HG02610 (cell line): ENCODE results near the gene ANKRD55.
"Not testable (repeated sequence)": the region's sequence is repeated elsewhere in the genome, so short reads cannot be mapped to it uniquely, and the experiment has no call there.

Experiments used
- ATAC-seq: cut with Tn5 transposase; IDR thresholded peaks from one replicate; pipeline ENCODE4 v1.9.1; 2021; ENCODE audit warnings: mild to moderate bottlenecking, moderate library complexity; ENCODE audit not compliant: unreplicated experiment

The ANKRD55 gene

DNA sequence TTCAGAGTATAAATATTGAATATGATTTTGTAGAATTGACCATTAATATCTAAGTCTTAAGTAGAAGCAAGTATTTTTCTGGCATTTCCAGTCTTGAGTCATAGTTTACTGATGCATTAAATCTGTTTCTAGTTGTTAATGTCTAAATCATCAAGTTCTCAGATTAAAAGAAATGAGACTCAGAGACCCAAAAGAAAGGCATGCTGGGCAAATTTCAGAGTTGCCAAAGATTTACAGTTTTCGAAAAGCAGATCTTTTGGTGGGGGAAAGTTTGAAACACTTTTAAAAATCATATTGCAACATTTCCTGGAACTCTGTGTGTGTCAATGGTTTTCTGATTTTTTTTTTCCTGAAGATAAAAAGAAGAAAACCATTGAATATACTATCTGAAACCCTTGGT lies 60.9 kb downstream of the ANKRD55 start:
- ATAC-seq, result no peak

DNA sequence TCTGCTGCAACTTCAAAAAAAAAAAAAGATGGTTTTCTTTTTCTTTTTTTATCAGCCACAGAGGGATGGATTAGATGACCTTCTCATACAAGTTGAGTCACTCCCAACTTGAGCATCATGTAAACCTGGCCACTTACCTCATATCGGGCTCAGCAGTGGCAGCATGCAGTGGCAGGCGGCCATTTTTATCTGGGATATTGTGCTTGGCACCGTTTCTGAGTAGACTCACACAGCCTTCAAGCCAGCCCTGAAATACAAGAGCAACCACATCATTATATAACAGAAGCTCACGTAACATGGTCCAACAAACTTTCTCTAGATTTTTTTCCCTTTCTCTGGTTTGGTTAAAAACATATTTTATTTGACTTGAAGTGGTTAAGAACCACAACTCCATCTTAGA lies 62.6 kb downstream of the ANKRD55 start:
- ATAC-seq, result no peak

DNA sequence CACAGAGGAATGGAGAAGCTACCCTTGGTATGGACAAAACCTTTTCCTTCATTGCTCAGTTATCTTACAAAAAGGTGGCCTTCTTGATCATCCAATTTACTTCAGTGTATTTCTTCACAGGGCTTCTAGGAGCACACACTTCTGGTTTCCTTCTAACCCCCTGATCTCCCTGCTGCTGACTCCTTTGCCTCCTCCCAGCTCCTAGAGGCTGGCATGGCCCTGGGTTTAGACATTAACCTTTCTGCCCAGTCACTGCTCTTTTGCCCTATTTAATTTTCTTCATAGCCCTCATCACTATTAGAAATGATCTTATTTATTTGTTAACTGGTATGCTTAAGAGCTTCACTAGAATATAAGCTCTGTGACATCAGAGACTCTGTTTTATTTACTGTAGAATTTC lies 63.2 kb downstream of the ANKRD55 start:
- ATAC-seq, result no peak

DNA sequence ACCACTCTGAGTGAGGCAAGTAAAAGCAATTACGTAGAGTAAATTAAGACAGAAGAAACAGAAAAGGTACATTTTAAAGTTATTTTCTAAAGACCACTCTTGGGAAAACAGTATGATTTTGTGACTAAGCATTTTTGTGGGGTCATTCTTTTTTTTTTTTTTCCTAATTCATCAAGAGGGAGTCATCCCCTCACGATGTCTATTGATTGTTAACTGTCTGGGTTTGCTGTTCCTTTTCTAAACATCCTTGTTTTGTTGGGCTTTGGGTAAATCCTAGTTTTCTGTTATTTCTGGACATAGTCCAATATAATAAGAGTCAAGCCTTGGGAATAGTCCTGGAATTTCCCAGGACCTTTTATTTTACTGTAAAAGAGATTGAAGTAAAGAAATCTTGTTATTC lies 63.8 kb downstream of the ANKRD55 start:
- ATAC-seq, result no peak

DNA sequence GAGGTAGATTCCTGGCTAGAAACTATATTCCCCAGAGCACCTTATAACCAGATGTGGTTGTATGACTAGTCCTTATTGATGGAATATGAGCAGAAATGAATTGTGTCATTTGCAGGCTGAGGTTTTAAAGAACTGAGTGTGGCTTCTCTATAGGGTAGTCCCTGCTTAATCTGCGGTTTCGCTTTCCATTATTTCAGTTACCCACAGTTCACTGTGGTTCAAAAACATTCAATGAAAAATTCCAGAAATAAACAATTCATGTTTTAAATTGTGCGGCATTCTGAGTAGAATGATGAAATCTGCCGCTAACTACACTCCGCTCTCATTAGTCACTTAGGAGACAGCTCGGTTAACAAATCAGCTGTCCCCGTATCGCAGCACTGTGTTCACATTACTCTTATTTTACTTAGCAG lies 65.1 kb downstream of the ANKRD55 start:
- no peak for ATAC-seq

DNA sequence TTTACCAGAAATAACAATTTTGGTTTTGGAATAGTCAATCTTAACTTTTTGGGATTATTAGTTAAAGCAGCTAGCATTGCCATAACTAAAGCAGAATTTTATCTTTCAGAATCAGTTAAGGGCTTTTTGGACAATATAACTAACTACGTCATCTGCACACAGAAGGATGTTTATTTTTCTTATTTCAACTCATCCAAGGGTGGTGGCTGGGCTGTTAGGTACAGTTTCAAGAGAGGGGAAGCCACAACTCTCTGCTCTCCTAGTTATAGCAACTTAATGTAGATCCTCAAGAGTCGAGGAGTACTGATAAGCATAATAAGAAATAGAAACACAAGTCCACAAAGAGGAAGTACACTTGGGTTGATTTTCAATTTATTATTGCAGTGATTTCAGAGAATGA lies 65.6 kb downstream of the ANKRD55 start:
- ATAC-seq, result no peak

DNA sequence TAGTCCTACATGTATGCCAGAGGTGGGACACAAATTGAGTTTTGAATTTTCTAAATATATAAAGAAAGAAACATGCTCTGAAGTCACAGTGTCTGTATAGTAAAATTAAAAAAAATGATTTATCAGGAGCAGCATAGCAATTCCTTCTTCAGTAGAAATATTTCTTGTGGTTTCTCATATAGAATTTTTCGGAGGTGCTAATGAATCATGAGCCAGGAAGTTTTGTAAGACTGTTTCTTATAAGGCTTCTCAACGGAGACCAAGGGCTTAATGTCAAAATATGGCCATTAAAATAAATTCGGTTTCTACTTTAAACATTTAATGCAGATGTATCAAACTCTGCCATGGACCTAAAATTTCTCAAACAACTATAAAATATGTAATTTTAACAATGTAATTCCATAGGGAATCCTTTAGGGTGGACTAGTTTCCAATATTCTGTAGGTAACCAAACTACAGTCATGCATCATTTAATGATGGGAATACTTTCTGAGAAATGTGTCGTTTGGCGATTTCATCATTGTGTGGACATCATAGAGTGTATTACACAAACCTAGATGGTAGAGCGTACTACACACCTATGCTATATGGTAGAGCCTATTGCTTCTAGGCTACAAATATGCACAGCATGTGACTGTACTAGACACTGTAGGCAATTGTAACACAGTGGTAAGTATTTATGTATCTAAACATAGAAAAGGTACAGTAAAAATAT lies 66.3 kb downstream of the ANKRD55 start:
- ATAC-seq, result no peak

DNA sequence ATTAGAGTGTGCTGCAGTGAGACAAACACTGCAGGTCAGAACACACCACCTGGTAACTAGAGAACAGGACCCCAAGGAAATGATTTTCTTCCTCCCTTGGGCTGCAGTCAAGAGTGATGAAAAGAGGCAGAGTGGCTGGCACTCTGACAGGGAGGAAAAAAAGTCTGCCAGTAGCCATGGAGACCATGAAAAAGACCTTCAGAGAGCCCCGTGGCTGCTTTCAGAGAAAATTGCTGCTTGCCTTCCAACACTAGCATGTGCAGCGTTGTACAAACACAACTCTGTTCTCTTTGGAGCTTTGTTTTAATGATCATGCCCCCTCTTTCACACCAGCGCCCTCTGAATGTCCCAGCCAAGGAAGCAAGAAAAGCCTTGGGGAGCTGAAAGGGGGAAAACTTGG lies 68.8 kb downstream of the ANKRD55 start:
- no peak for ATAC-seq

DNA sequence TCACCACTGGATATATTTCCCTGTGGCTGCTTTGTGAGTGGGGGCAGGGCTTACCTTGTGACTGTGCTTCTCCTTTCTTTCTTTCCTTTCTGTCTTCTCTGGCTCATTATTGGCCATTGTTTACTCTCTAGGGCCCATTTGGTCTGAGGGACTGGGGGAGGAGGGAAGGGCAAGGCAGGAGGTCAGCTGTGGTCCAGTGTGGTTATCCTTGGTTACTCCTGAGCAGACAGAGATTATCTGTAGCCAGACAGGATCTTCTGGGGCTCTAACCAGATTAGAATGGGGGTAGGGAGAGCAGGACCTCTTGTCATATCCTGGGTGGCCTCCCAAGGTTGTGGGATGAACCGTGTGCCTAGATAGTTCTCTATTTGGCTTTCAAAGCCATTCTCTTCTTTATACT lies 71.2 kb downstream of the ANKRD55 start:
- no peak for ATAC-seq

DNA sequence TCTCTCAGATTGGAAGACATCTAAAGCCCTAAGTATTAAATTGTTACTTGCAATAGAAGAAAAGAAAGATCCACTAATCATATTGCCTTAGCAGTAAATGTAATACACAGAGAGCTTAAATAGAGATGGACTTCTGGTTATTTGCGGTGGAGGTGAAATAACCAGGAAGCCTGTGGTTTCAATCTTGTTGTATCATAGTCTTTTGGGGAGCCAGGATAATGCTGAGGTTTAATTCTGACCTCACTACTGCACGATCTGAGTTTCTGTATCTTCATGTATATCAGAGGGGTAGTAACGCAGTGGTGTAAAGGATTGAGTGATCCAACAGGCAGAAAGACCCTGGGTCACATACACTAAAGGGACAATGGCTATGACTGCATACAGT lies 71.7 kb downstream of the ANKRD55 start:
- no peak for ATAC-seq

DNA sequence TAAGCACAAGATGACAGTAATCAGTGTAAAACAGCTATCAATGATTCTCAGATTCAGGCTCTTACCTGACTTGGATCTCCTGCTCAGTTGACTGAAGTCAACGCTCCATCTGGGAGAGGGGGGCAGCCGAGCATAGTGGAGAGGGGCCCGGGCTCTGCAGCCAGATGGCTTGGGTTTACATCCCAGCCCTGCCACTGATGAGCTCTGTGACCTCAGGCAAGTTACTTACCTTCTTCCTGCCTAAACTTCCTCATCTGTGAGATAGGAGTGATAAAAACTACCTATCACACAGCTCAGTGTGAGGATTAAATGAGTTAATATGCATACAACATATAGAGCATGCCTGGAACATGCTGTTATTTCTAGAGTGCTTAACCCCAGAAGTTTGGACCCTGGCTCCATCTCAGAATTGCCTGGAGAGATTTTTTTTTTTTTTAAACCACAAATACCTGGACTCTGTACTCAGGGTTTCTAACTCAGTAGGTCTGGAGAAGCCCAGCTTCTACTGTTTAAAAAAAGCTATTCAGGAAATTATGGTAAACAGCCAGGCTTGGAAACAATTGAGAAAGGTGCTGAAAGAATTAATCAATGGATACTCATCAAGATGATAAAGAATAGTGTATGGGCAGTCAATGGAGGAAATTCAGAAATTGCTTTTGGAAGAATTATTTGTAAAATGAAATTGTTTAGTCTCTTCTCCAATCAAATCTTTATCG lies 72.2 kb downstream of the ANKRD55 start:
- no peak for ATAC-seq

DNA sequence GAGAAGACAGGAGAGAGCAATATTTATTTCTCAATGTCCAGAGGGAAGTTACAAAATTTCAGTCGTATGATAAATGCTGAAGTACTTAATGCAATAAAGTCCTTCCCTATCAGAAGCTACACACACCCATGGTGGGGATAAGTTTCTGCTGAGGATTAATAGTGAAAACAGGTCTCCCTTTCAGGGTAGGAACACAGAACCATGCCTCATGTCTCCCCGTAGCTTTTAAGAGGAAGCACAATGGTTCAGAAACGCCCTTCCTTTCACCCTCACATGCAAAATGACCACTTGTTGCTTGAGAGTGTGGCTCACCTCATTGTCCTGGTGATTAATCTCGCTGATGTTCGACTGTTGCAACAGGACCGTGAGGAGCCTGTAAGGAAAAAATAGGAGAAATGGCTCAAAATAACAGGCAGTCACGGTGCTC lies 73.6 kb downstream of the ANKRD55 start:
- no peak for ATAC-seq

DNA sequence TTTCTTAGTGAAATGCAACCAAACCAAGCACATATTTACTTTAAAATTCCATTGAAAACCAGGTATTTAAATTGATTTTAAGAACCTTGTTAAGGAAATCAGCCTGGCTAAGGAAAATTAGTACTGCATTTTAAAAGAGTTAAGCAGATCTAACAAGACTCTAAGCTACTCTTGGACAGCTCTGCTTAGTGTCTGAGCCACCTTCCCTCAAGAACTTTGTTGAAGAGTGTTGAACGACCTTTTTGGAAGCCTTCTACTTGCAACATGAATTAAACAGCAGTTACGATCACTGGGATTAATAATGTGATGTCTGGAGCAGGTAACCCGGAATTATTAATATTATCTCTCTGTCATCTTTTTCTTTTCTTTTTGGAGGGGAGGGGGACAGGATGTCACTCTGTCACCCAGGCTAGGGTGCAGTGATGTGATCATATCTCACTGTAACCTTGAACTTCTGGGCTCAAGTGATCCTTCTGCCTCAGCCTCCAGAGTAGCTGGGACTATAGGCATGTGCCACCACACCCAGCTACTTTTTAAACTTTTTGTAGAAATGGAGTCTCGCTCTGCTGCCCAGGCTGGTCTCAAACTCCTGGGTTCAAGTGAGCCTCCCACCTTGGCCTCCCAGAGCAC lies 74.7 kb downstream of the ANKRD55 start:
- ATAC-seq, result no peak

DNA sequence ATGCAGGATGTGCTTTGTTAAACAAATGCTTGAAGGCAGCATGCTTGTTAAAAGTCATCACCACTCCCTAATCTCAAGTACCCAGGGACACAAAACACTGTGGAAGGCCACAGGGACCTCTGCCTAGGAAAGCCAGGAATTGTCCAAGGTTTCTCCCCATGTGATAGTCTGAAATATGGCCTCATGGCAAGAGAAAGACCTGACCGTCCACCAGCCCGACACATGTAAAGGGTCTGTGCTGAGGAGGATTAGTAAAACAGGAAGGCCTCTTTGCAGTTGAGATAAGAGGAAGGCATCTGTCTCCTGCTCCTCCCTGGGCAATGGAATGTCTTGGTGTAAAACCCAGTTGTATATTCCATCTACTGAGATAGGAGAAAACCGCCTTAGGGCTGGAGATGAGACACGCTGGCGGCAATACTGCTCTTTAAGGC lies 75.9 kb downstream of the ANKRD55 start:
- ATAC-seq, result not testable (repeated sequence)

DNA sequence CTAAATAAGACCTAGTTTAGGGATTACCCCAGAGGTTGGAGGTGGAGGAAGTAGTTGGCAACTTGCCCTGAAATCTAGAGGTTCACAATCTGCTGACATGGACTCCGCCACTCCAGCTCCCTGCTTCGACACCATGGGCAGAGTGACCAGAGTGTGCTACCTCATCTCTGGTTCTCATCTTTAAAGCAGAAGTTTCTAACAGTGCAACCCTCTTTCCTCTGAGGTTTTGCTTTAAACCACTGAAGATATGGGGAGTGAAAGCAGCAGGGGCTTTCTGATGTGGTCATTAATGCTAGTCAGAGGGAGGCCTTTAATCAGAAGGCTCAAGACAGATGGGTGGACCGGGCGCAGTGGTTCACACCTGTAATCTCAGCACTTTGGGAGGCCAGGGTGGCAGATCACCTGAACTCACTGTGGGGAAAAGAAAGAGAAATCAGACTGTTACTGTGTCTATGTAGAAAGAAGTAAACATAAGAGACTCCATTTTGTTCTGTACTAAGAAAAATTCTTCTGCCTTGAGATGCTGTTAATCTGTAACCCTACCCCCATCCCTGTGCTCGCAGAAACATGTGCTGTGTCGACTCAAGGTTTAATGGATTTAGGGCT lies 76.4 kb downstream of the ANKRD55 start:
- ATAC-seq, result peak; percentile 84

DNA sequence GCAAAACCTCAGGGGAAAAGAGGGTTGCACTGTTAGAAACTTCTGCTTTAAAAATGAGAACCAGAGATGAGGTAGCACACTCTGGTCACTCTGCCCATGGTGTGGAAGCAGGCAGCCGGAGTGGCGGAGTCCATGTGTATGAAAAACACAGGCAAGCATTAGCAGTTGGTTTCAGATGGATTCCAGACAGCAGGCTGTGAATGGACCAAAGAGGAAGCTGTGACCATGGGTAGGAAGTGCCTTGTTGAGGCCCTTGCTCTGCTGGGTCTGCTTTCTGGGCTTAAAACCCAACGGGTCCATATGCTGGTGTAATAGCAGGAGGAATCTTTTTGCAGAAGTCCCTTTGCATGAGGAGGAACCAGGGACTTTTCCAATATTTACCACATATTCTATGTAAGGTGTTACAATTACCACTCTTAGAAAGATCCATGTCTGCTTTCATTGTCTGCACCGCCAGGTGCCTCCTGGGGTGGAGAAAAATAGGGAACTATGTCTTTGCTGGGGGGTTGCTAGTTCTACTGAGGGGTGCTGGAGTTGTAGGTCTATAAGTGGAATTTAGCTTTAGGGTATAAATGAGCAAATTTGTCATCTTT lies 77.0 kb downstream of the ANKRD55 start:
- ATAC-seq, result peak; percentile 21

DNA sequence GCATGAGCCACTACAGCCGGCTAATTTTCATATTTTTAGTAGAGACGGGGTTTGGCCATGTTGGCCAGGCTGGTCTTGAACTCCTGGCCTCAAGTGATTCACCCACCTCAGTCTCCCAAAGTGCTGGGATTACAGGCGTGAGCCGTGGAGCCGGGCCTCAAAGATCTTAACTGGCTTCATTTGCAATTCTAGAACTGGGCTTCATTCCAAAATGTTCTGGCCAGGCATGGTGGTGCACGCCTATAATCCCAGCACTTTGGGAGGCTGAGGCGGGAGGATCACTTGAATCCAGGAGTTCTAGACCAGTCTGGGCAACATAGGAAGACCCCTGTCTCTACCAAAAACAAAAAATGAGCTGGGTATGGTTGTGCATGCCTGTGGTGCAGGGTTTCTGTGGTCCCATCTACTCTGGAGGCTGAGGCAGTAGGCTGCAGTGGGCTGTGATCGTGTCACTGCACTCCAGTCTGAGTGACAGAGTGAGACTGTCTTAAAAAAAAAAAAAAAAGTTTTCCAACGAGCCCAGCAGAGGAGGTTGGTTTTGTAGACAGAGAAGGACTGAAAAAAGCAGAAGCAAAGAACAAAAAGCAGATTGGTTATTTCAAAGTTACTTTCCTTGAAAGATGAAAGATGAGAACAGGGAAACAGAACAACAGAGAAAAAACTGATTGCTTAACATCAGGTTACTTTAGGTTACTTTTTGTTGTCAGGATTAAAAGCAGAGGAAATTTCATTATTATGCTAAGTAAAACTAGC lies 78.2 kb downstream of the ANKRD55 start:
- no peak for ATAC-seq

DNA sequence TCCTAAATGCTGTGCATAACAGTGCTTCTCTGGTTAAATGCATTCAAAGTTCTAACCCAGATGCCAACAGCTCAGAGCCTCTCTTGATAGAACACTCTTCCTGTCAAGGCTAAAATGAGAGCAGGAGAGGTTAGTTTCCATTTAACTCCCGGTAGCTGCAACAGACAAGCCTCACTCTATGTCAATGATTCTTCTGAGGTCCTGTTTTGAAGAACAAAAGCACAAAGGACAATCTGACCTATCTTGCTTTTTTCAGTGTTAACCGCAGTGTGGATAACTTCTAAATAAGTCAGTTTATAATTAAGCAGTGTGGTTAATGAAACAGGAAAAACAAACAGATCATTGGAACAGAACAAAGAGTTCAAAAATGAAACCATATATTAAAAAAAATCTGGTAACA lies 80.7 kb downstream of the ANKRD55 start:
- ATAC-seq, result no peak

DNA sequence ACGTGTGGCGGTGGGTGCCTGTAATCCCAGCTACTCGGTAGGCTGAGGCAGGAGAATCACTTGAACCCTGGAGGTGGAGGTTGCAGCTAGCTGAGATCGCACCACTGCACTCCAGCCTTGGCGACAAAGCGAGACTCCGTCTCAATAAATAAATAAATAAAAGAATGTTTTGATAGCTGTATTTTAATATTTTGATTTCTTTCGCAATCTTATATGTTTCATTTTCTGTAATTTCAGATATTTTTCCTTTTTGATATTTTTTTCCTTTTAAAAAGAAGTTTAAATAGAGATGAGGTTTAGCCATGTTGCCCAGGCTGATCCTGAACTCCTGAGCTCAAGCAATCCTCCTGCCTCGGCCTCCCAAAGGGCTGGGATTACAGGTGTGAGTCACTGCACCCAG lies 82.4 kb downstream of the ANKRD55 start:
- not testable (repeated sequence) for ATAC-seq

DNA sequence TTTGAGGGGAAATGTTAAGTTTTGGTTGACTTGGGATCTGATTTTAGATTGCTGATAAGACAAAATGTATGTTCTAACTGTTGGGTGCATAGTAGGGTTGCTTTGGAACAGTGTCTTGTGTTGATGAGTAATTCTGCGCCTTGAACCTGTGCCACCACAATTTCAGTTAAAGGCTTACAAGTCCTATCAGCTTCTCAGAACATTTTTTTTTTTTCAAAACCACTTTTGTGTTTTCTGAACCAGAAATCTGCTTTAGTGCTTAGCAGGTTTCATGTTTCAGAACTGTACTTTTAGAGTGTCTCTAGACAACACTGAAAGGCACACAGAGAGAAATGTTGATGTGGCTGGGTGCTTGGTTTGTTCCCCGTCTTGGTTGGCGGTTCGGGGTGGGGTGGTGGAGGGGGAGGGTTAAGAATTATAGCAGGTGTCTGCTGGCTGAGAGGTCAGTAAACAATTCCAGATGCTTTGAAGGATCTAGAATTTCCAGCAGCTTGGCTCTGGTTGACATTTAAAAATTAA lies 84.6 kb downstream of the ANKRD55 start:
- ATAC-seq, result peak; percentile 90
